CD4-positive, alpha-beta T cell treated with Interleukin-4 for 4 hours (primary cell): ENCODE measurements around the gene ERI2.
"Not testable (repeated sequence)": the region's sequence is repeated elsewhere in the genome, so short reads cannot be mapped to it uniquely, and the experiment has no call there.

Experiments used
- DNase-seq: peaks from one replicate; pipeline ENCODE4 v3.0.0-alpha.2; 2020

The ERI2 gene

DNA sequence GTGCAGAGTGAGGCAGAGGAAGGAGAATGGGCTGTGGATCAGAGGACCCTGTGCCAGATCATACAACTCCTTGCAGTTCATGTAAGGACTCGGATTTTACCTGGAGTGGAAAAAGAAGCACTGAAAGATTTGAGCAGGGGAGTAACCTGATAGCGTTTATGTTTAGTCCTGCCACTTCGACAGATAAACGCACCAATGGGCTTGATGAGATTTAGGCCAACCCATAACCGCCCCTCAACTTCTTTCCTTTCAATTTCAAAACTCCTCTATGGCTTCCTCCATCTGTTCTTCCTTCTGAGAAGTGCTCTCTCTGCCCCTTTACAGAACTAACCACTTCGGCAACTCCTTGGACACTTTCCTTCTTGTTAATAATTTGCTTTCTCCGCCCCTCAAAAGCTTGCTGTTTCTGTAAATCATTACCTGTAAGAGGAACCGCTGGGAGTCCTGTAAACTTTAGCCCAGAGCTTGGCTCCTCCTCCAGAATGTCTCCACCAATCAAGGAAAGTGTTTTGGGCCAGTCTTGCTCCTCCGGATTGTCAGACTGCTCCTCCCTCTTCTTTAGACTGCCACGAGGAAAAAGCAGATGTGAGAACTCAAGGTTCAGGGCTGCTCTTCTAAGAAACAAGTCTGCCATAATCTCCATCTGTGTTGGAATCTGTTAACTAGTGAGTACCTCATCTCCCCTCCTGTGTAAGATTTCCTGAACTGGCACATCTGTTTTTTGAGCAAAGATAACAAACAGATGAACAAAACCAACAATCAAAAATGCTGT lies 42.6 kb downstream of the ERI2 start, which contains the start of gene ACSM3:
TSS of gene ACSM3 (plus strand) at position 554 of the 772 bp plus-strand sequence. CDS start 6,021 bp downstream, outside the sequence.
- peak; percentile 82 for DNase-seq

DNA sequence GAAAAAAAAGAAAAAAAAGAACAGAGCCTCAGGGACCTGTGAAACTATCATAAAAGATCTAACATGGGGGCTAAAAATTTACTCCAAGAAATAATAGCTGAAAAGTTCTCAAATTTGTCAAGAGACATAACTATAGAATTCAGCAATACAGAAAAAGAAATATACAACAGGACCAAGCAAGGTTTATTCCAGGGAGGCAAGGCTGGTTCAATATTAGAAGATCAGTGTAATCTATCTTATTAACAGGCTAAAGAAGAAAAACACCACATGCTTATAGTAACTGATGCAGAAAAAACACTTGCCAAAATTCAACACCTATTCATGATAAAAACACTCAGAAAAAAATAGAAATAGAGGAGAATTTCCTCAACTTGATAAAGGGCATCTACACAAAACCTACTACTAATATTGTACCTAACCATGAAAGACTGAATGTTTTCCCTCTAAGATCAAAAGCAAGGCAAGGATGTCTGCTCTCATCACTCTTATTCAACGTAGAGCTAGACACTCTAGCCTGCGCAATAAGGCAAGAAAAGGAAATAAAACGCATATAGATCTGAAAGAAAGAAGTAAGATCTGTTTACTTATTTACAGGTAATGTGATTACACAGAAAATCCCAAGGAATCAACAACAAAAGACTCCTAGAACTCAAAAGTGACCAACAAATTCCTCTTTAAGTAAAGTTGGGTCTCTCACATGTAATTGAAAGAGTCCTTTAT lies 43.7 kb downstream of the ERI2 start:
- no peak for DNase-seq

DNA sequence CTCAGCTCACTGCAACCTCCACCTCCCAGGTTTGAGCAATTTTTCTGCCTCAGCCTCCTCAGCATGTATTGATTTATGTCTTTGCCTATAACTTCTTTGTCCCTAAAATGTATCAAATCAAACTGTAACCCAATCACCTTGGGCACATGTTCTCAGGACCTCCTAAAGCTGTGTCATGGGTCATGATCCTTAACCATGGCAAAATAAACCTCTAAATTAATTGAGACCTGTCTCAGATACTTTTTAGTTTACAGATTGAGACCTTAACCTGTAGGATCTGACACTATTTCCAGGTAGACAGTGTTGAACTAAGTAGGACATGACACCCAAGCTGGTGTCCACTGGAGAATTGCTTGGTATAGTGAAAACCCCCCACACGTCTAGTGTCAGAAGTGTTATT lies 45.1 kb downstream of the ERI2 start:
- no peak for DNase-seq

GRCh38 chr16:20760346-20760745 lies 45.9 kb downstream of the ERI2 start:
- no peak for DNase-seq

GRCh38 chr16:20755799-20756198 lies 50.5 kb downstream of the ERI2 start:
- DNase-seq = not testable (repeated sequence)

- DNase-seq = no peak
Observed at GRCh38 chr16:20755238-20755637, 51.0 kb downstream of the ERI2 start.

GRCh38 chr16:20753727-20754126 lies 52.5 kb downstream of the ERI2 start:
- no peak for DNase-seq

- no peak for DNase-seq
Observed at GRCh38 chr16:20750558-20750957, 55.7 kb downstream of the ERI2 start.

DNA sequence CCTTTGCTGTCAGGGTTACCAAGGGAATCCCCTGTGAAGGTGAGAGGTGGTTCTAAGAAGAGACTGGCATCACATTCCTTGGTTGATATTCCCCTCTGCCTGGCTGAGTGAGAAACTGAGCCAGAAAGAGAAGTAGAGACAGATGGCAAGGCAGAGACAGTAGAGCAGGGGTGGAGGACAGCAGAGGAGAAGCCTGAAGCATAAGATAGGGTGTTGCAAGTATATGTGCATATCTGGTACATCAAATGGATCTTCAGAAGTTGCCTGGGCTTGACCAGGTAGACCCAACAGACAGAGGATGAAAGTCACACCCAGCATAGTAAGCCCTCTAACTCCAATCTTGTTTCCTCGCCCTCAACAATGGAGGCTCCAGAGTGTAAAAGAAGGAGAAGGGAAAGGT lies 56.8 kb downstream of the ERI2 start:
- DNase-seq = no peak

DNA sequence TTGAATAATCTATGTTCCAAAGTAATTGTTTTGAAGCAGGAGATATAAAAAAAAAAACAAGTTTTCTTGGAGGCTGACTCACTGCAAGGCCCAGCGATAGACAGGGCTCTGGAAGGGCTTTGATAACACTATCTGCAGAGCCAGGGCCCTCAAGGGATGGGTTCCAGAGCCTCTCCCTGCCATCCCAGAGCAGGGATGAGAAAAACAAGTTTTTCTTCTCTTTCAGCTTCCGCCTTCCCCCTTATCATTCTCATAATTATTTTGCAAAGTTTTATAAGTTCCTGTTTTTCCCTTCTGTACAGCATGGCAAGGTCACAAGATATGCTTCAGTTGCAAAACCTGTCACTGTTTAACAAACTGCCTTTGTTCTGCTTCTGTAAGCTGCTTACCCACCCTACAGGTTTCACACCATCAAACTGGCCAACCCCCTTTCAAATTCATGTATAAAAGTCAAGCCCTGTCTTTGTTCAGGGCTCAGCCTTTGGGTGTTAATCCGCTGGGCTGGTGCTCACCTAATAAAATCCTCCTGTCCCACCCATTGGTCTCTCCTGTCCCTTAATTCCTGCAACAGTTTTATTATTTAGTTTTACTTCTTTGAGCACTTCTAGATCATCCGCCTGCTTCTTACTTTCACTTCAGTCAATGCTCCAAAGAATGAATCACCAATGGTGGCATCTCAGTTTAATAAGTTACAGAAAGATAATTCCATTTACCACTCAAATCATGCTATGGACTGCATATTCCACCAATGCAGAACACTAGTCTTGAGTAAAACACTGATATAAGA lies 59.0 kb downstream of the ERI2 start:
- DNase-seq = no peak

GRCh38 chr16:20746461-20746860 lies 59.8 kb downstream of the ERI2 start:
- DNase-seq = no peak
